NOMO-1 treated with DMSO at 0.1 percent for 48 hours (cell line): ENCODE measurements around the gene FAM204A.

Experiments
- DNase-seq: peaks from one replicate; lab custom pipeline; 2025; ENCODE audit not compliant: unreplicated experiment; lab: John Stamatoyannopoulos, UW

FAM204A gene

DNA sequence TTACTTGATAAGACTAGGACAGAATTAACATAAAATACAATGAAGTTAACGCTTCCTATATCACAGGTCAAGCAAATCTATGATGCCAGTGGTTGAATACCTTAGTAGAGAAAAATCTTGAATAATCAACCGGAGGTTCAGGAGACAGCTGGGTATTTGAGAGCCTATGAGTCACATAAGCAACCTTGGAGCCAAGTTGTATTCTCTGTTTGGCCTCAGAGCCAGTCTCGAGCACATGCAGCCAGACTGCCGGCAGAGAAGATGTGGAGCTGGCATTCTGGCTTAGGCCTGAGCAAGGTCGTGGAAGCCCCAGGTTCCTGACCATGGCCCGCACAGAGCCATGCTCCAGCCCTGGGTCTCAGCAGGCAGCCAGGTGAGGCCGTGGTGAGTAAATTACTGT lies 90.3 kb downstream of the FAM204A start:
- no peak for DNase-seq

- no peak for DNase-seq
Observed at GRCh38 chr10:118249714-118250113, 92.4 kb downstream of the FAM204A start.
